Fibroblast of mammary gland (primary cell): ENCODE results near the gene RPL34.

Experiments
- DNase-seq: peaks from one replicate; pipeline ENCODE4 v3.0.0-alpha.2; 2010; ENCODE audit warnings: low read depth
- H3K4me3 ChIP-seq: 2 replicates; pipeline ENCODE4 v1.5.1; 2011; ENCODE audit warnings: low read depth, mild to moderate bottlenecking, low read length, moderate library complexity; ENCODE audit not compliant: control insufficient read depth
- CTCF ChIP-seq: conservative IDR thresholded peaks from 2 replicates; pipeline ENCODE4 v1.5.1; 2011; ENCODE audit warnings: low read depth, low read length, inconsistent platforms; ENCODE audit not compliant: control insufficient read depth, insufficient read depth

Gene RPL34

GRCh38 chr4:108622022-108622421 is 1.6 kb downstream of the RPL34 start:
- TF ChIP-seq CTCF, result no peak
- H3K4me3 ChIP-seq, result peak overlapping the region; percentile 87
- DNase-seq, result no peak

DNA sequence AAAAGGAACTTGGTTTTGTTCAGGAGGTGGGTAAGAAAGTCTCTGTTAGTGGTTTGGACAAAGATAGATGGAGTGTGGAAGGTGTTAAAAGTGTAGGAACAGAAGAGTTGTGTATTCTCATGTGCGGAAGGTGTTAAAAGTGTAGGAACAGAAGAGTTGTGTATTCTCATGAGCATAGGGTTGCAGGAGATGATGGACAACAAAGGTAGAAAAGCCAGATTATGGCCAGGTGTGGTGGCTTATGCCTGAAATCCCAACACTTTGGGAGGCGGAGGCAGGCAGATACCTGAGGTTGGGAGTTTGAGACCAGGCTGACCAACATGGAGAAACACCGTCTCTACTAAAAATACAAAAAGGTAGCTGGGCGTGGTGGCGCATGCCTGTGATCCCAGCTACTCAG is 2.5 kb downstream of the RPL34 start:
- DNase-seq, result no peak
- H3K4me3 ChIP-seq, result peak overlapping the region; percentile 87
- TF ChIP-seq CTCF, result no peak

- no peak for DNase-seq
- no peak overlapping the region for H3K4me3 ChIP-seq
- TF ChIP-seq CTCF, result no peak
Measured at GRCh38 chr4:108624263-108625056, 4.1 kb downstream of the RPL34 start.

GRCh38 chr4:108626056-108626455 is 5.7 kb downstream of the RPL34 start:
- H3K4me3 ChIP-seq, result no peak overlapping the region
- TF ChIP-seq CTCF, result no peak
- no peak for DNase-seq

- no peak for TF ChIP-seq CTCF
- DNase-seq, result no peak
- no peak overlapping the region for H3K4me3 ChIP-seq
Measured at GRCh38 chr4:108628411-108628810, 8.0 kb downstream of the RPL34 start.

GRCh38 chr4:108635070-108635655 is 14.8 kb downstream of the RPL34 start:
- TF ChIP-seq CTCF, result no peak
- DNase-seq, result peak; percentile 49
- no peak overlapping the region for H3K4me3 ChIP-seq

DNA sequence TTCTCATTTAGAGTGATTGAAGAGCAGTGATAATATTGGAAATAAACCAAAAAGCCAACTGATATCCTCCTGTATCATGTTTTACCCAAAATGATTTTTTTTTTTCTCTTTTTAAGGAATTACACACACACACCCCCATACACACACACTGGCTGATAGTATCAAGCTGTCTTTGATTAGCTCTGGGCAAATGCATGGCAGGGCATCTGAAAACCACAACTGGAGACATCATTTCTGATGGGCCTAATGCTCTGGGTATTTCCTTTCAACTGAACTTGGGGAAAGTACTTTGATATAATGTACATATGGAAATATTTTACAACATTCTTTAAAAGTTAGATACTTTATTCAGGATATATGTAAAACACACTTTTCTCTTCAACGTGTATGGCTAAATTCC is 15.9 kb downstream of the RPL34 start:
- TF ChIP-seq CTCF, result no peak
- peak; percentile 41 for DNase-seq
- no peak overlapping the region for H3K4me3 ChIP-seq
